ENCODE measurements around the gene WNT11.

Gene WNT11

DNA sequence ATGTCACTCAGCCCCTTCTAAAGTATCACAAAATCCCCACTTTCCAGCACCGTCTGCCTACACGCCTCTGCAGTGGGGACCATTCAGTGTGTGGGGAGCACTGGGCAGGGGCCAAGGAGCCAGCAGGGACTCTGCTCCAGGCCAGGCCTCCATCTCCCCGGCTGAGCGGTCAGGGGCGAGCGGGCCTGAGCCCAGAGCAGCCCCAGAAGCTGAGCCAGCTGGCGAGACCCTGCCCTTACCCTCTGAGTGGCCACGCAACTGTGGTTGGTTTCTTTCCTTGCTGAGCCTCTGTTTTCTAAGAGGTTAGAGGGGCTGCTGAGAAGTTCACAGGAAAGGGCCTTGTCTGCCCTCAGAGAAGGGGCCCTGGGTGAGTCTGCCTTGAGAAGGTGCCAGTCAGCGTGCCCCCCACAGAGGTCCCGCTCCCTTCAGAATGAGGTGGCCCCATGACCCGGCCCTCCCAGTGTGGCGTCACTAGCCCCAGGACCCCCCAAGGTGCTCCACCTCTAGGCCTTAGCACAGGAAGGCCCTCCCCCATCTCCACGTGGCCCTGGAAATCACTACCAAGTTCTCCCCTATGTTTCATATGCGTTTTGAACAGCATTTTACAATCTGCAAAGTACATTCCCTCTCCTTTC lies 46.9 kb downstream of the WNT11 start:
- no peak overlapping the region for H3K4me3 ChIP-seq (ENCODE audit: low read length)
- no peak overlapping the region for H3K9ac ChIP-seq (ENCODE audit: low read depth, low read length)
- H3K4me1 ChIP-seq (ENCODE audit: insufficient read depth, low read length): no peaks in the 10 kb centered on the region
- H3K9me3 ChIP-seq (ENCODE audit: insufficient read depth, low read depth, low read length): no peaks in the 10 kb centered on the region
- WGBS: 79% methylated on average over 14 of the region's 14 CpGs
- H3K27me3 ChIP-seq (ENCODE audit: insufficient read depth, low read length): no peaks in the 10 kb centered on the region
- no peak overlapping the region for H3K27ac ChIP-seq (ENCODE audit: low read depth, low read length)
- H3K36me3 ChIP-seq (ENCODE audit: insufficient read depth, low read length): no peaks in the 10 kb centered on the region

DNA sequence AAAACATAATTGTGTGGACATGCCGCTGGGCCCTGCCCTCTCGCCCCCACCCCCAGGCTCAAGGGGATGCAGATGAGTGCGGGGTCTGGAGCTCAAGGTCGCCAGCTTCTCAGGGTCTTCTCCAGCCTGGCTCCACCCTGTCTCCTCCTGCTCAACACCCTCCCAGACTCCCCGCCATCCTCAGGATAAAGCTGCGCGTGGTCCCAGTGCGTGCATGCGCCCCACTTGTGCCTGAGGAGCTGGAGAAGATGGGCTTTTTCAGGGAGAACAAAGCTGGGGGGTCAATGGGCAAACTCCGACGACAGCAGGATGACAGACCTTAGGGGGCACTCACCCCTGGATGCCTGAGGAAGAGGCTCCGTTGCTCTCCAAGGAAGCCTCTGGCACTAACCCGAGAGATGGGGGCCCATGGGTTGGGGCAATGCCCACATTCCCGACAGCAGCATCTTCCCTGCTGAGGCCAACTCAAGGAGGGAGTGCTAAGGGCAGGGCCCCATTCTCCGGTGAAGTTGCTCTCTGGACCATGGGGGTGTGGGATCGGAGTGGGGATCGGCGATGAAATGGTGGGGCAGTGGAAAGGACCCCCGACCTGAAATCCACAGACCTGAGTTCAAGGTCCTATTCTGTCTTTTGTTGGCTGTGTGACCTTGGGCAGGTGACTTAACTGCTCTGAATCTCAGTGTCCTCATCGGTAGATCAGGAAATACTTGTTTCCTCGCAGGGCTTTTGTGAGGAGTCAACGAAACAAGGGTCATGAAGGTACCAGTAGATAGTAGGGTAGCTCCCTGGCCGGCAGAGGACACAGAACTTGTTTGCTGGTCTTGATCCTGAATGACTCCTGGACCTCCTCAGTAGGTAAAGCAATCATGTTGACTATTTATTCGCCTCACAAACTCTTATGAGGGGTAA lies 47.7 kb downstream of the WNT11 start:
- H3K9me3 ChIP-seq (ENCODE audit: insufficient read depth, low read depth, low read length): no peaks in the 10 kb centered on the region
- H3K9ac ChIP-seq (ENCODE audit: low read depth, low read length): no peak overlapping the region
- H3K36me3 ChIP-seq (ENCODE audit: insufficient read depth, low read length): no peaks in the 10 kb centered on the region
- no peaks in the 10 kb centered on the region; the same call in 1 of the 2 replicates for H3K4me1 ChIP-seq (ENCODE audit: insufficient read depth, low read length)
- H3K4me3 ChIP-seq (ENCODE audit: low read length): no peak overlapping the region
- no peaks in the 10 kb centered on the region for H3K27me3 ChIP-seq (ENCODE audit: insufficient read depth, low read length)
- WGBS: 88% methylated on average over 24 of the region's 24 CpGs
- H3K27ac ChIP-seq (ENCODE audit: low read depth, low read length): no peak overlapping the region

DNA sequence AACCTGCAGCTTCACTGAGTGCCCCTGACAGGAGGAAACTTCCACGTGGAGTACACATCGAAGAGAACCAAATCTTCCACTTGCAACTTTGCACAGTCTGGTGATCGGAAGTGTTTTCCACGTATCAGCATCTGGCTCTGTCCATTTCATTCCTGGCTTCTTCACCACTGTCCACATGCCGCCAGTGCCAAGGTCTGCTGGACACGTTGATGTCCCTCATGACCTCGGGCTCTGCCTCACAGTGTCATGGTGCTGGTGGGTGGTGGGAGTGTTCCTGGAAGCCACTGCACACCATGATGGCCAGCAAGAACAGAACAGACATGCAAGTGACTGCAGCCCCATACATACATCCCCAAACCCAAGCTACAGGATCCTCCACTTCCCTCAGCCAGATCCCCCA lies 48.4 kb downstream of the WNT11 start:
- Histone ChIP-seq H3K9me3 (ENCODE audit: insufficient read depth, low read depth, low read length) (no peaks in the 10 kb centered on the region), H3K9ac (ENCODE audit: low read depth, low read length) (no peak overlapping the region), H3K27ac (ENCODE audit: low read depth, low read length) (no peak overlapping the region), H3K36me3 (ENCODE audit: insufficient read depth, low read length) (no peaks in the 10 kb centered on the region), H3K4me1 (ENCODE audit: insufficient read depth, low read length) (peaks cover 3% of the 10 kb centered on the region; the same call in 1 of the 2 replicates), H3K27me3 (ENCODE audit: insufficient read depth, low read length) (peaks cover 4% of the 10 kb centered on the region; the same call in 1 of the 2 replicates), H3K4me3 (ENCODE audit: low read length) (no peak overlapping the region)
- 95% methylated on average over 7 of the region's 7 CpGs for WGBS

DNA sequence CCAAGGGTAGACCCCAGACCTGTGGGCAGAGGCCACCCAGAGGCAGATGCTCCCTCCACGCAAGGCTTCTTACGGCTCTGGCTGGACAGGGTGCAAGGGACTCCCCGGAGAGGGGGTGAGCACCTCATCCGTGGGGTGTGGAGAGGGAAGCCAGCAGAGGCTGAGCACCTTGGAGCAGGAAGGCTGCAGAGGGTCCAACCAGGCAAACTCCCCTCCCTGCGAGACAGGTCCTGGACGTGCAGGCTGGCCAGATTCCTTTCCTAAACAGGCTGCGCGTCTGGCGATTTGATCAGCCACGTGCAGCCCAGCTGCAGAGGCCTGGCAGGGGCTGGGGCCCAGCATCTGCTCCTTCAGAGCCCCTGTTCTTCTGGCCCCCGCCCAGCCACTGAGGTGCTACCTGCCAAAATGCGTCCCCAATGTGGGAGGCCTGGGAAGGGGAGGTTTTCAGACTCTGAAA lies 49.3 kb downstream of the WNT11 start:
- peaks cover 7% of the 10 kb centered on the region; the same call in 1 of the 2 replicates for H3K4me1 ChIP-seq (ENCODE audit: insufficient read depth, low read length)

DNA sequence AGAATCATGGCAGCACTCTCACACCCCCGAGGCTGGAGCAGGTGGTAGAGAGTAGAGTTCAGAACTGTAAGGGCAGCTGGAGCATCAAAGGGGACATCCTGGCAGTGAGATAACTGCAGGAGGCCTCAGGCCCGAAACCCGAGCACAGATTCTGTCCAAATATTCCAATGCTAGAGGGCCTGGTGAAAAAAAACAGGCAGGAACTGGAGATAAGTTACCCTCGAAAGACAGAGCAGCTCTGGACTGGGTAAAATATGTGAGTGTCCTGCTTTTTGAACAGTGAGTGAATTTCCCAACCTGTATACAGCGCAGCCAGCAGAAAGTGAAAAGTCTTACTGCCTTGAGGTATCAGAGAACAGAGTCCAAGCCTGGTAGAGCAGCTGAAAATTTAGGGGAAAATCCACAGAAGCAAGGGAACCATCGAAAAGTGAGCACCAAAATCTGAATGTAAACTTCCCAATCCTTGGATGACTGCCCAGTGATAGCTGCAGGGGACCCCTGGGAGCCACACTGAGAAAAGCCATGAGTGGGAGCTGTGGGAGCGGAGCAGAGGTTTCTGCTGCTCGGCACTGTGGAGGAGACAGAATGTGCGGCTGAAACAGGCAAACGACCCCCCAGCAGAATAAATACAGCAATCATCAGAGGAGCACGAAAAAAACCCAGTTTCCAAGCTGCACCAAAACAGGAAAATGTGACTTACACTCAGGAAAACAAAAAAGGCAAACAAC lies 50.6 kb downstream of the WNT11 start:
- H3K27ac ChIP-seq (ENCODE audit: low read depth, low read length): no peak overlapping the region

More for the DNA sequence above, 49.3 kb downstream of the WNT11 start:
- no peak overlapping the region for H3K27ac ChIP-seq (ENCODE audit: low read depth, low read length)
- H3K36me3 ChIP-seq (ENCODE audit: insufficient read depth, low read length): no peaks in the 10 kb centered on the region
- H3K9me3 ChIP-seq (ENCODE audit: insufficient read depth, low read depth, low read length): no peaks in the 10 kb centered on the region
- H3K4me3 ChIP-seq (ENCODE audit: low read length): no peak overlapping the region
- WGBS: 89% methylated on average over 12 of the region's 12 CpGs
- no peak overlapping the region for H3K9ac ChIP-seq (ENCODE audit: low read depth, low read length)
- peaks cover 7% of the 10 kb centered on the region for H3K27me3 ChIP-seq (ENCODE audit: insufficient read depth, low read length)

DNA sequence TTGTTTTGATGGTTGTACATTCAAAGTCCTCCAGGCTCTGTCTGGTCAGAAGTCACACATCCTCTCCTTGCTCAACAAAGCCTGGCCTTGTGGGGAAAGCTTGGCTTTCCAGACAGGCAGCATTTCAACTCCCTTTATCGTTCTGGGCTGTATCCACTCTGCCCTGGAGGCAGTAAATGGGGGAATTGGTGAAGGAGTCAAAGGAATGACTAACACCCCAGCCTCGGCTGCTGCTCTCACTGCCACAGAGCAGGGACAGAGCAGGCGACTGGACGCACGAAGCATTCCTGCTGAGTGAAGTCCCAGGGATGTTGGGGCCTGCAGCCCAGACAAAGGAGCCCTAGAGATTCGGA lies 52.8 kb downstream of the WNT11 start:
- no peaks in the 10 kb centered on the region for H3K36me3 ChIP-seq (ENCODE audit: insufficient read depth, low read length)
- H3K4me3 ChIP-seq (ENCODE audit: low read length): no peak overlapping the region
- peaks cover 7% of the 10 kb centered on the region; the same call in 1 of the 2 replicates for H3K4me1 ChIP-seq (ENCODE audit: insufficient read depth, low read length)
- 64% methylated on average over 6 of the region's 6 CpGs for WGBS
- no peak overlapping the region for H3K27ac ChIP-seq (ENCODE audit: low read depth, low read length)
- no peaks in the 10 kb centered on the region for H3K9me3 ChIP-seq (ENCODE audit: insufficient read depth, low read depth, low read length)
- no peak overlapping the region for H3K9ac ChIP-seq (ENCODE audit: low read depth, low read length)
- H3K27me3 ChIP-seq (ENCODE audit: insufficient read depth, low read length): peaks cover 15% of the 10 kb centered on the region

More for the DNA sequence above, 50.6 kb downstream of the WNT11 start:
- H3K9me3 ChIP-seq (ENCODE audit: insufficient read depth, low read depth, low read length): no peaks in the 10 kb centered on the region
- H3K4me3 ChIP-seq (ENCODE audit: low read length): no peak overlapping the region
- H3K36me3 ChIP-seq (ENCODE audit: insufficient read depth, low read length): no peaks in the 10 kb centered on the region
- peaks cover 15% of the 10 kb centered on the region for H3K27me3 ChIP-seq (ENCODE audit: insufficient read depth, low read length)
- 91% methylated on average over 11 of the region's 11 CpGs for WGBS
- H3K4me1 ChIP-seq (ENCODE audit: insufficient read depth, low read length): peaks cover 7% of the 10 kb centered on the region; the same call in 1 of the 2 replicates
- no peak overlapping the region for H3K9ac ChIP-seq (ENCODE audit: low read depth, low read length)

DNA sequence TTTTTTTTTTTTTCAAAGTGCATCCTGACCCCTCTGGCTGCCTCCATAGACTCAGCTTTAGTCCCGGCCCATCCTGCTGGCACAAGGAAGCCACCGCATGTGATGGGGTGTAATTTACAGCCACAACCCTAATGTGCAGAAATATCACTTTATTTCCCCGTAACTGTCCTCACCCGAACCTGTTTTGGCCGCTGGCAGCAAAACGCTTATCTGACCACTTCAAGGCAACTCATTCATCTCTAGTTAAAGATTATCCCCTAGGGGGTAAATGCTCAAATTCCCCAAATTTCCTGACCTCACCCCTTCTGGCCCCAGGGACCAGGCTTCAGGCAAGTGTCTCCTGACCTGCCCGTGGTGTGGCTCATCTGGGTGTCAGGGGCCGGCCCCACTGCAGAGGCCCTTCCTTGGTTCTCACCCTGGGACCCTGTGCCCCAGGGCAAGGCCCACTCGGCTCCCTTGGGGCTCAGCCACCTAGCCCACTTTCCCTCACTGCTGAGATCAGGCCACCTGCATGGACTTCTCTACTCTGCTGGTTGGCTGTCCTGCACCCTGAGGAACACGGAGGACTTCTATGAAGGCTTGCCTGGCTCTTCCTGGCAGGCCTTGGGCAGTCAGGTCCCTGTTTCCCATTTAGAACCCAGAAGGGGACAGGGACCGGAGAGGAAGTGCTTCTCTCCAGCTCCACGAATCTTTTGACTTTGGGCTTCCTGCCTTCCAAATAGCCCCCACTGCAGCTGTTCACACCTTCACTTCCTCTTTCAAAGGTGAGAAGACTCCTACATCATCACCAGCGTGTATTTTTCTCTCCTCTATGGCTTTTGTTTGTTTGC lies 53.3 kb downstream of the WNT11 start:
- Histone ChIP-seq H3K4me3 (ENCODE audit: low read length) (peak overlapping the region; percentile 64), H3K9ac (ENCODE audit: low read depth, low read length) (peak overlapping the region; percentile 77; the same call in 1 of the 2 replicates), H3K27ac (ENCODE audit: low read depth, low read length) (no peak overlapping the region), H3K9me3 (ENCODE audit: insufficient read depth, low read depth, low read length) (no peaks in the 10 kb centered on the region), H3K4me1 (ENCODE audit: insufficient read depth, low read length) (peaks cover 7% of the 10 kb centered on the region; the same call in 1 of the 2 replicates), H3K36me3 (ENCODE audit: insufficient read depth, low read length) (no peaks in the 10 kb centered on the region), H3K27me3 (ENCODE audit: insufficient read depth, low read length) (peaks cover 15% of the 10 kb centered on the region)
- 67% methylated on average over 12 of the region's 13 CpGs for WGBS

GRCh38 chr11:76152086-76152681 lies 54.1 kb downstream of the WNT11 start:
- peaks cover 7% of the 10 kb centered on the region; the same call in 1 of the 2 replicates for H3K4me1 ChIP-seq (ENCODE audit: insufficient read depth, low read length)
- H3K27me3 ChIP-seq (ENCODE audit: insufficient read depth, low read length): peaks cover 15% of the 10 kb centered on the region
- H3K27ac ChIP-seq (ENCODE audit: low read depth, low read length): no peak overlapping the region
- no peaks in the 10 kb centered on the region for H3K9me3 ChIP-seq (ENCODE audit: insufficient read depth, low read depth, low read length)
- WGBS: 34% methylated on average over 27 of the region's 30 CpGs
- H3K36me3 ChIP-seq (ENCODE audit: insufficient read depth, low read length): no peaks in the 10 kb centered on the region
- H3K9ac ChIP-seq (ENCODE audit: low read depth, low read length): peak overlapping the region; percentile 77
- H3K4me3 ChIP-seq (ENCODE audit: low read length): peak overlapping the region; percentile 64

- H3K4me3 ChIP-seq (ENCODE audit: low read length): no peak overlapping the region; the same call in 1 of the 2 replicates
- WGBS: 79% methylated on average over 5 of the region's 5 CpGs
- H3K9me3 ChIP-seq (ENCODE audit: insufficient read depth, low read depth, low read length): no peaks in the 10 kb centered on the region
- no peaks in the 10 kb centered on the region for H3K36me3 ChIP-seq (ENCODE audit: insufficient read depth, low read length)
- peaks cover 15% of the 10 kb centered on the region for H3K27me3 ChIP-seq (ENCODE audit: insufficient read depth, low read length)
- H3K9ac ChIP-seq (ENCODE audit: low read depth, low read length): peak overlapping the region; percentile 77; the same call in 1 of the 2 replicates
- H3K27ac ChIP-seq (ENCODE audit: low read depth, low read length): no peak overlapping the region
- peaks cover 7% of the 10 kb centered on the region; the same call in 1 of the 2 replicates for H3K4me1 ChIP-seq (ENCODE audit: insufficient read depth, low read length)
These were observed 54.7 kb downstream of the WNT11 start for GRCh38 chr11:76151556-76152085.

GRCh38 chr11:76150141-76150540 lies 56.2 kb downstream of the WNT11 start:
- no peaks in the 10 kb centered on the region for H3K36me3 ChIP-seq (ENCODE audit: insufficient read depth, low read length)
- H3K9me3 ChIP-seq (ENCODE audit: insufficient read depth, low read depth, low read length): no peaks in the 10 kb centered on the region
- WGBS: 89% methylated on average over 4 of the region's 4 CpGs
- peaks cover 7% of the 10 kb centered on the region; the same call in 1 of the 2 replicates for H3K4me1 ChIP-seq (ENCODE audit: insufficient read depth, low read length)
- H3K4me3 ChIP-seq (ENCODE audit: low read length): no peak overlapping the region
- H3K27me3 ChIP-seq (ENCODE audit: insufficient read depth, low read length): peaks cover 15% of the 10 kb centered on the region
- H3K27ac ChIP-seq (ENCODE audit: low read depth, low read length): no peak overlapping the region
- no peak overlapping the region for H3K9ac ChIP-seq (ENCODE audit: low read depth, low read length)
